ENCODE data around the gene ATP6V1A. TPM values are rescaled to one million over a fixed set of nuclear protein-coding genes. Genes with fewer than 3 reads are reported as not detected.

ATP6V1A gene
- polyA plus RNA-seq, 1 experiment = 83.0 TPM

- POLR2A ChIA-PET = no interaction called here
- H3K27ac ChIP-seq (ENCODE audit: low read depth, low read length) = no peak overlapping the region
- H3K4me3 ChIP-seq (ENCODE audit: low read depth, low read length) = peak overlapping the region; percentile 98
- DNase-seq (ENCODE audit: low read depth, low spot score) = no peak
- TF ChIP-seq, protein P1, sequence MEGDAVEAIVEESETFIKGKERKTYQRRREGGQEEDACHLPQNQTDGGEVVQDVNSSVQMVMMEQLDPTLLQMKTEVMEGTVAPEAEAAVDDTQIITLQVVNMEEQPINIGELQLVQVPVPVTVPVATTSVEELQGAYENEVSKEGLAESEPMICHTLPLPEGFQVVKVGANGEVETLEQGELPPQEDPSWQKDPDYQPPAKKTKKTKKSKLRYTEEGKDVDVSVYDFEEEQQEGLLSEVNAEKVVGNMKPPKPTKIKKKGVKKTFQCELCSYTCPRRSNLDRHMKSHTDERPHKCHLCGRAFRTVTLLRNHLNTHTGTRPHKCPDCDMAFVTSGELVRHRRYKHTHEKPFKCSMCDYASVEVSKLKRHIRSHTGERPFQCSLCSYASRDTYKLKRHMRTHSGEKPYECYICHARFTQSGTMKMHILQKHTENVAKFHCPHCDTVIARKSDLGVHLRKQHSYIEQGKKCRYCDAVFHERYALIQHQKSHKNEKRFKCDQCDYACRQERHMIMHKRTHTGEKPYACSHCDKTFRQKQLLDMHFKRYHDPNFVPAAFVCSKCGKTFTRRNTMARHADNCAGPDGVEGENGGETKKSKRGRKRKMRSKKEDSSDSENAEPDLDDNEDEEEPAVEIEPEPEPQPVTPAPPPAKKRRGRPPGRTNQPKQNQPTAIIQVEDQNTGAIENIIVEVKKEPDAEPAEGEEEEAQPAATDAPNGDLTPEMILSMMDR (IDR thresholded peaks at IDR 0.05; ENCODE audit: low read depth, low read length) = no peak
- no peaks in the 10 kb centered on the region for H3K27me3 ChIP-seq (ENCODE audit: control insufficient read depth, insufficient read depth, low read length)
- peaks cover 3% of the 10 kb centered on the region; the same call in 1 of the 2 replicates for H3K9me3 ChIP-seq (ENCODE audit: control insufficient read depth, insufficient read depth, low read length)
- CTCF ChIA-PET = interaction anchor here (0.7 to 1.3 kb wide), 3 partner anchors 22 to 250 kb away, joined by 3 to 6 read pairs (median 4); no protein-coding TSS in a partner anchor
Measured at GRCh38 chr3:113743006-113743630, 3.7 kb upstream of the ATP6V1A start.

- H3K27me3 ChIP-seq (ENCODE audit: control insufficient read depth, insufficient read depth, low read length) = no peaks in the 10 kb centered on the region
- TF ChIP-seq, protein P1 (IDR thresholded peaks at IDR 0.05; ENCODE audit: low read depth, low read length) = peak; percentile 70
- peak overlapping the region; percentile 96 for H3K27ac ChIP-seq (ENCODE audit: low read depth, low read length)
- CTCF ChIA-PET = interaction anchor here (0.6 to 2.9 kb wide), 34 partner anchors 9 to 1163 kb away, joined by 3 to 44 read pairs (median 5); partner anchors contain the start of gene GRAMD1C
- H3K4me3 ChIP-seq (ENCODE audit: low read depth, low read length) = peak overlapping the region; percentile 98
- DNase-seq (ENCODE audit: low read depth, low spot score) = peak; percentile 65
- POLR2A ChIA-PET = interaction anchor here (0.8 to 1.9 kb wide), 8 partner anchors 8 to 247 kb away, joined by 3 to 10 read pairs (median 4); partner anchors contain the start of genes SPICE1 and USF3
- H3K9me3 ChIP-seq (ENCODE audit: control insufficient read depth, insufficient read depth, low read length) = peaks cover 3% of the 10 kb centered on the region; the same call in 1 of the 2 replicates
Measured at GRCh38 chr3:113744941-113745755, 1.7 kb upstream of the ATP6V1A start.

- ChIA-PET POLR2A (interaction anchor here (0.8 to 1.9 kb wide), 10 partner anchors 9 to 247 kb away, joined by 3 to 10 read pairs (median 4); partner anchors contain the start of gene SPICE1), CTCF (interaction anchor here (0.7 to 2.9 kb wide), 24 partner anchors 10 to 1164 kb away, joined by 3 to 44 read pairs (median 6); partner anchors contain the start of gene GRAMD1C)
- peak within 1 kb of the TSS; percentile 100 for H3K27ac ChIP-seq (ENCODE audit: low read depth, low read length)
- peaks cover 3% of the 10 kb centered on the region; the same call in 1 of the 2 replicates for H3K9me3 ChIP-seq (ENCODE audit: control insufficient read depth, insufficient read depth, low read length)
- H3K4me3 ChIP-seq (ENCODE audit: low read depth, low read length) = peak within 1 kb of the TSS; percentile 98
- TF ChIP-seq, protein P1 (IDR thresholded peaks at IDR 0.05; ENCODE audit: low read depth, low read length) = peak; percentile 48
- H3K27me3 ChIP-seq (ENCODE audit: control insufficient read depth, insufficient read depth, low read length) = no peaks in the 10 kb centered on the region
- DNase-seq (ENCODE audit: low read depth, low spot score) = peak; percentile 78
Measured at GRCh38 chr3:113745756-113746547, 883 bp upstream of the ATP6V1A start, which contains the start of gene NAA50. Gene NAA50 (minus strand): TSS chr3:113746249. CDS start chr3:113745949, 300 bp downstream.

- CTCF ChIA-PET = interaction anchor here (0.6 kb wide), 1 partner anchor 23 kb away, joined by 3 read pairs; no protein-coding TSS in a partner anchor
- Histone ChIP-seq H3K4me3 (ENCODE audit: low read depth, low read length) (peak overlapping the region; percentile 98), H3K27me3 (ENCODE audit: control insufficient read depth, insufficient read depth, low read length) (no peaks in the 10 kb centered on the region), H3K9me3 (ENCODE audit: control insufficient read depth, insufficient read depth, low read length) (peaks cover 3% of the 10 kb centered on the region; the same call in 1 of the 2 replicates), H3K27ac (ENCODE audit: low read depth, low read length) (peak overlapping the region; percentile 100)
- TF ChIP-seq, protein P1 (IDR thresholded peaks at IDR 0.05; ENCODE audit: low read depth, low read length) = no peak
- POLR2A ChIA-PET = interaction anchor here (0.5 to 1.3 kb wide), 6 partner anchors 11 to 52 kb away, joined by 3 to 10 read pairs (median 3); no protein-coding TSS in a partner anchor
- no peak for DNase-seq (ENCODE audit: low read depth, low spot score)
Measured at GRCh38 chr3:113747283-113748046, 630 bp downstream of the ATP6V1A start.

Measured in AG04450 (cell line).